Measurements from ENCODE around the gene LYST.

DNA sequence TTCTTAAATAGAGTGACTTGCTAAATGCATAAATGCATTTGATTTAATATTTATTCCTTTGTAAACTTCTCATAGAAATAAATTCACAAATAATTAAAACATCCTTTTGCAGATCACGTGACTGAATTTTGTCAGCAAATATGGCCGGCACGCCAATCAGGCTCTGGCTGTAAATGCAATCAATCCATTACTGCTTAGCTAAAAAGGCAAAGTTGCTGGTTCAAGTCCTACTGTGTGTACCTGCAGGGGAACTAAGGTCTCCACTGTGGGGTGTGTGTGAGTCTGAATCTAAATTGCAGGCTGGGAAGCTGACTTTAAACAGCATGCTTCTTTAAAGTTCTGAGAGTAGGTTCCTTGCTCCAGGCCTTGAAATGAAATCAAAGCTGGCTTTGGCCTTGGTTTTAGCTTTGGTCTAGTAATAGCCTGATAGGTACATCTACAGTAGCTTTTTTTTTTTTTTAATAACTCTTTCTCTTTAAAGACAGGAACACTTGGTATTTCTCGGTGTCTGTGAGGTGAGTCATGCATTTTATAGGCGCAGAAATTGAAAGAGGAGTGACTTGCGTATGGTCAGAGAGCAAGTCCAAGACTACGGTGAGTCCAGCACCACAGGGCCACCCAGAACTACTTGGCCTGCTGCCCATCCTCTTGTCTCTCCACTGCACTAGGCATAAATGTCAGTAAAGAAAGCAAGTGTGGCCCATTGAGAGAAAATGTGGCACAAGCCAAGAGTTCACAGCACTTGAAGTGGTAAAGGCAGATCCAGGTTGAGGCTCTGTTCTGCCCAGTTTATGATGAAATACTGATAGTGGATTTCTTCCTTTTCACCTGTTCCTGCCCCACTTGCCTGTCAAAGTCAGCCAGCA is 36.2 kb upstream of the LYST start:
- TF ChIP-seq, protein P1, sequence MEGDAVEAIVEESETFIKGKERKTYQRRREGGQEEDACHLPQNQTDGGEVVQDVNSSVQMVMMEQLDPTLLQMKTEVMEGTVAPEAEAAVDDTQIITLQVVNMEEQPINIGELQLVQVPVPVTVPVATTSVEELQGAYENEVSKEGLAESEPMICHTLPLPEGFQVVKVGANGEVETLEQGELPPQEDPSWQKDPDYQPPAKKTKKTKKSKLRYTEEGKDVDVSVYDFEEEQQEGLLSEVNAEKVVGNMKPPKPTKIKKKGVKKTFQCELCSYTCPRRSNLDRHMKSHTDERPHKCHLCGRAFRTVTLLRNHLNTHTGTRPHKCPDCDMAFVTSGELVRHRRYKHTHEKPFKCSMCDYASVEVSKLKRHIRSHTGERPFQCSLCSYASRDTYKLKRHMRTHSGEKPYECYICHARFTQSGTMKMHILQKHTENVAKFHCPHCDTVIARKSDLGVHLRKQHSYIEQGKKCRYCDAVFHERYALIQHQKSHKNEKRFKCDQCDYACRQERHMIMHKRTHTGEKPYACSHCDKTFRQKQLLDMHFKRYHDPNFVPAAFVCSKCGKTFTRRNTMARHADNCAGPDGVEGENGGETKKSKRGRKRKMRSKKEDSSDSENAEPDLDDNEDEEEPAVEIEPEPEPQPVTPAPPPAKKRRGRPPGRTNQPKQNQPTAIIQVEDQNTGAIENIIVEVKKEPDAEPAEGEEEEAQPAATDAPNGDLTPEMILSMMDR (optimal IDR thresholded peaks at IDR 0.05 in 1 of 3, IDR thresholded peaks at IDR 0.05 in 1 of 3, conservative IDR thresholded peaks at IDR 0.05 in 1 of 3; ENCODE audit: extremely low read depth in 1 of 3, insufficient read depth in 2 of 3, low read length in 3 of 3): no peak
- TF ChIP-seq EZH2 (IDR thresholded peaks at IDR 0.05; ENCODE audit: low read length): no peak
